Lung microvascular endothelial cell (primary cell): Measurements from ENCODE around the gene CCDC134. TPM values are rescaled to one million over a fixed set of nuclear protein-coding genes. Genes with fewer than 3 reads are reported as not detected.

ENCODE experiments used
- total RNA-seq: library from RNA; depleted of rRNA; stranded (reverse); fragments of >200 nt; gene quantifications from 2 replicates; pipeline ENCODE4 v1.2.1, GENCODE V29; 2014

The CCDC134 gene
- total RNA-seq, 1 donor from 2014 or later: 2.4 TPM

Other genes starting within 250 kb of the CCDC134 start
- gene CSDC2, start 239.7 kb upstream of the CCDC134 start, total RNA-seq: not detected in 2 replicates
- gene PMM1, start 210.8 kb upstream of the CCDC134 start, total RNA-seq: 2.2 and 2.6 TPM in 2 replicates
- gene DESI1, start 179.6 kb upstream of the CCDC134 start, total RNA-seq: 11.6 and 15.3 TPM in 2 replicates
- gene XRCC6, start 179.4 kb upstream of the CCDC134 start, total RNA-seq: 215 and 281 TPM in 2 replicates
- 58.0 and 77.6 TPM in 2 replicates for gene SNU13, start 111.8 kb upstream of the CCDC134 start, total RNA-seq
- 0.40 and 2.8 TPM in 2 replicates for gene MEI1, start 101.2 kb upstream of the CCDC134 start, total RNA-seq
- gene SREBF2, start 32.4 kb downstream of the CCDC134 start, total RNA-seq: 36.4 and 47.2 TPM in 2 replicates
- not detected in 2 replicates for gene SHISA8, start 114.4 kb downstream of the CCDC134 start, total RNA-seq
- gene TNFRSF13C, start 126.1 kb downstream of the CCDC134 start, total RNA-seq: under 0.01 TPM in 1 of 2 replicates, not detected in the other
- 5.4 and 15.9 TPM in 2 replicates for gene CENPM, start 146.5 kb downstream of the CCDC134 start, total RNA-seq
- under 0.01 TPM in 2 replicates for gene SEPTIN3, start 168.8 kb downstream of the CCDC134 start, total RNA-seq
- not detected in 2 replicates for gene WBP2NL, start 198.1 kb downstream of the CCDC134 start, total RNA-seq